NT2/D1 (cell line): ENCODE results near the gene POLR1A.

ENCODE experiments used
- DNase-seq: peaks from one replicate; pipeline ENCODE4 v3.0.0-alpha.2; 2011; ENCODE audit warnings: low read depth, low spot score
- H3K27me3 ChIP-seq: 2 replicates; pipeline ENCODE4 v1.6.0; 2011; ENCODE audit warnings: mild to moderate bottlenecking; ENCODE audit not compliant: insufficient read length, insufficient read depth
- H3K36me3 ChIP-seq: 2 replicates; pipeline ENCODE4 v1.6.1; 2011; ENCODE audit warnings: mild to moderate bottlenecking, low read length, mixed read lengths; ENCODE audit not compliant: insufficient read depth, insufficient read length
- H3K4me1 ChIP-seq: 2 replicates; pipeline ENCODE4 v1.5.1; 2011; ENCODE audit not compliant: insufficient read depth, insufficient read length
- H3K4me3 ChIP-seq: 2 replicates; pipeline ENCODE4 v1.5.1; 2011; ENCODE audit warnings: low read depth; ENCODE audit not compliant: insufficient read length
- H3K9ac ChIP-seq: 2 replicates; pipeline ENCODE4 v1.6.0; 2011; ENCODE audit warnings: low read depth; ENCODE audit not compliant: insufficient read length
- H3K9me3 ChIP-seq: 2 replicates; pipeline ENCODE4 v1.5.1; 2011; ENCODE audit warnings: mild to moderate bottlenecking, low read length; ENCODE audit not compliant: insufficient read depth
- SUZ12 ChIP-seq: IDR thresholded peaks from 2 replicates; pipeline ENCODE4 v1.6.1; 2011; ENCODE audit not compliant: insufficient read length, insufficient read depth; ENCODE audit errors: extremely low read depth
- YY1 ChIP-seq: IDR thresholded peaks from 2 replicates; pipeline ENCODE4 v1.6.1; 2011; ENCODE audit not compliant: insufficient read length, insufficient read depth
- ZNF274 ChIP-seq: IDR thresholded peaks from 2 replicates; pipeline ENCODE4 v1.6.1; 2011; ENCODE audit warnings: mild to moderate bottlenecking, low read depth, low read length

POLR1A gene

DNA sequence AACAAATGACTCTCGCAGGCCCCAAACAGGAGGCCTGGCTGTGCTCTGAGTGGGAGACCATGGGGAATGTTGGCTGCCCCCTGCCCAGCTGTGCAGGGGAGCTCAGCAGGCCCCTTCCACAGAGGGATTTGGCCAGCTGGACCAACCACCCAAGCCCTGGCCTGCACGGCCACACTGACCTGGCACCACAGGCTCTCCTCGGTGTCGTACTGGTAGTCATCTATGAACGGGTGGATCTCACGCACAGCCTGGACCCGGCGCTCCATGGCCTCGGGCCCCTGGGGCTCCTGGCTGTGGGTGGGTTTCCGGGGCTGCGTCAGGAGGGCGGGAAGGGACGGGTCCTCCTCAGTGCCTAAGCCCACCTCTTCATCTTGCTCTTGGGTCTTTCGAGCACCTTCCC is 74.5 kb downstream of the POLR1A start:
- DNase-seq: no peak
- peaks cover 94% of the 10 kb centered on the region for H3K36me3 ChIP-seq
- no peaks in the 10 kb centered on the region for H3K9me3 ChIP-seq
- TF ChIP-seq SUZ12: no peak
- no peak for TF ChIP-seq ZNF274
- no peak for TF ChIP-seq YY1
- no peaks in the 10 kb centered on the region for H3K27me3 ChIP-seq
- no peak overlapping the region for H3K9ac ChIP-seq
- no peak overlapping the region for H3K4me3 ChIP-seq
- no peaks in the 10 kb centered on the region for H3K4me1 ChIP-seq

DNA sequence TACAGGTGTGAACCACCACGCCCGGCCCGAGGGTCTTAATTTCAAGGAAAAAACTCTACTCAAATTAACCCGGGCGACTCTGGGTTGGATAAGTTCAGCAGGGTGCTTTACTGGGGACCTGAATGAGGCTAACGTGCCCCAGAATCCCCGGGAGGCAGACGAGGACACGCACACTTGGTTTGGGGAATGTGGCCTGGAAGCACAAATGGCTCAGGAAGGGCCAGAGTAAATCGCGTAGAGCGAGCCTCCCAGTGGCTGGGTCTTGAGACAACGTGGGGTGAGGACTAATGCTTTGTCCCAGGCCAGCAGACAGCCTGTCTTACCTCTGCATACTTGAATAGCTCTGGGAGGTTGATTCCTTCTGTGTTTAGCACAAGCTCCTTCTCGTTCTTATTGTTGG is 75.8 kb downstream of the POLR1A start:
- Histone ChIP-seq H3K4me1 (no peaks in the 10 kb centered on the region), H3K4me3 (no peak overlapping the region), H3K9ac (no peak overlapping the region), H3K36me3 (peaks cover 95% of the 10 kb centered on the region), H3K9me3 (no peaks in the 10 kb centered on the region), H3K27me3 (no peaks in the 10 kb centered on the region)
- TF ChIP-seq ZNF274: no peak
- TF ChIP-seq YY1: no peak
- no peak for TF ChIP-seq SUZ12
- DNase-seq: no peak

DNA sequence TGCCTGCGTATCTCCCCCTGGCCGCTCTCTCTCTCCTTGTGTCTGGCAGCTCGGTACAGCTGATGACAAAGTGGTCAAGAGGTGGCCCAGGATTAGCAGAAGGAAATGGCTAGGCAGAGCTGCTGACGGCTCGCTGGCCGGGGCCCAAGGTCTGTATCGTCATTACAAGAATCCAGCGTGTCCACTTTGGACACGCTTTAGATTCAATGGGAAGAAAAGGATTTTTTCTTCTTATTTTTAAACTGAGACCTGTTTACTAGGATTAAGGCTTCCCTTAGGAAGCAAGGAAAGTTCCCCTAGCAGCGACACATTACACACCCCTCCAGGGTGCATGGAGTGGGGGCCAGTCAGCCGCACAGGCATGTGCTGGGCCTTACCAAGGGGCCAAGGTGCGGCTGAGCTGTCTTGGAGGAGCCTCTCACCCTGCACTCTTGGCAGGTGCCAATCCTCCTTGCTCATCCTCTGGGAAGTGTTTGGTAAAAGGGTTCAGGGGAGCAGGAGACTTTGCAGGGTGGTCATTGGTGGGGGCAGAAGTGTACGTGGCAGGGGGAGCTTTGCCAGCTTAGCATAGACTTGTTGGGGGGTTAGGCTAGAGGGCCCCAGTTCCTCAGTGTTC is 76.8 kb downstream of the POLR1A start:
- Histone ChIP-seq H3K4me3 (no peak overlapping the region), H3K36me3 (peaks cover 97% of the 10 kb centered on the region), H3K4me1 (no peaks in the 10 kb centered on the region), H3K9ac (no peak overlapping the region), H3K27me3 (no peaks in the 10 kb centered on the region), H3K9me3 (no peaks in the 10 kb centered on the region)
- TF ChIP-seq ZNF274: no peak
- no peak for TF ChIP-seq YY1
- no peak for TF ChIP-seq SUZ12
- no peak for DNase-seq

DNA sequence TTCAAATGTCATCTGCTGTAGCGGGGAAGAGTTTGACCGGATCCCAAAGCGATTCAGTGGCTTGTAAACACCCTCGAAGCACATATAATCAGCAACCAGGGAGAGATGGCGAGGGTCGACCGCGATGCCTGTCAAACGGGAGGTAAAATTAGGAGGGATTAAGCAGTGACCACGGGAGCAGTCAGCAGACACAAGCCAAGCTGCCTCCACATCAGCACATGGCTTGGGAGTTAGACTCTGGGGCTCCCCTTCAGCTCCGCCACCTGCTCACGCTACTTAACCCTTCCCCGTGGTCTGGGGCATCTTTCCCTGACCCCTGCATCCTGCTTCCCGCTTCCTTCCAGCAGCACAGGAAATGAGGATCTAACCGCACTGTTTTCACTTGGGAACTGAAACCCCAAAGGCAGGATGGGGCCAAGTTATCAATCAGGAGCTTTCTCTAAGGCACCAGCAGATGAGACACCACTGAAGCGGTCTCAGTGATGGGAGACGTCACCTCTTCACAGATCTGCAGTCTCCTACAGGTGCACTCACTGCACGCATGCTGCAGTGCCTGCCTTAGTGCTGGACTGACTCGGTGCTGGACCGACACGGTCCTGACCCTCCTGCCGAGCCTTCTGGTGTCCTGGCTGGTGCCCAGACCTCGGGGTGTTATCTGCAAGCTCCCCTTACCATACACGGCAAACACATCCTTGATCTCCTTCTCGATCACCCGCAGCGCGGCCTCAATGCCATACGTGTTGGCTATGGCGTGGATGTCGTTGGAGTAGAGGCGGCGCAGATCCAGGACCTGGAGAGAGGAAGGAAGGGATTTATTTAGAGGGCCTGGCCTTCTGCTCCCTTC is 77.5 kb downstream of the POLR1A start:
- Histone ChIP-seq H3K9ac (no peak overlapping the region), H3K4me1 (no peaks in the 10 kb centered on the region), H3K9me3 (no peaks in the 10 kb centered on the region), H3K36me3 (peaks cover 90% of the 10 kb centered on the region), H3K27me3 (no peaks in the 10 kb centered on the region), H3K4me3 (no peak overlapping the region)
- no peak for DNase-seq
- TF ChIP-seq ZNF274 (no peak), YY1 (no peak), SUZ12 (no peak)

DNA sequence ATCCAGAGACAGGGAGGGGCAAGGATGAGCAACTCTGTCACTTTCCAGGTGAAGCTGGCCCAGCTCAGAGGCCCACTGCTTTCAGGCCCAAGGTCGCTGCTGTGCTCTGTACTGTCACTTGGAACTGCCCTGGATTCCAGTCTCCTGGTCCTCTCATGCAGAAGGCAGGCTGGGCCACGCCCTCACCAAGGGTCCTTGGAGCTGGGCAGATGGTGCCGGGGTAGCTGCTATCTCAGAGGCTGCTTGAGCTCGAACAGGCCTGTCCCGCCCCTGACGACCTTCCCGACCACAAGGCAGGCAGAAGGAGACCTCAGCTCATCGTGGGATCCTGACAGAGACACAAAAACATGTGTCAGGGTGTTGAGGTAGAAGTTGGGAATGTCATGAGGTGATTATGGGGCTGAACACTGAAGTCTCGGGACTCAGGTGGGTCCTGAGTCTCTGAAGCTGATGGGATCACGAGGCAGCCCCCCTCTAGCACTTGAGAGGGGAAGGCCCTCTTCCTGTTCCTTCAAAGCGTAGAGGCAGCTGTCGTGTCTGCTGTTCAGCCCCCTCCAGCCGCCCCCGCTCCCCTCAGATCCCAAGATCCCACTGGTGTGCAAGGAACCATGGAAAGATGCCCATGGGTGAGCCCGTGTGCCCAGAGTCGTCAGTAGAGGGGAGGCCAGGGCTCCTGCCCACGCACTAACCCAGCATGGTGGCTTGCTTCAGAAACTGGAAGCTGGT is 78.3 kb downstream of the POLR1A start:
- Histone ChIP-seq H3K9ac (no peak overlapping the region), H3K4me1 (no peaks in the 10 kb centered on the region), H3K36me3 (peaks cover 82% of the 10 kb centered on the region), H3K27me3 (no peaks in the 10 kb centered on the region), H3K4me3 (no peak overlapping the region), H3K9me3 (no peaks in the 10 kb centered on the region)
- TF ChIP-seq ZNF274 (no peak), SUZ12 (no peak), YY1 (no peak)
- no peak for DNase-seq

DNA sequence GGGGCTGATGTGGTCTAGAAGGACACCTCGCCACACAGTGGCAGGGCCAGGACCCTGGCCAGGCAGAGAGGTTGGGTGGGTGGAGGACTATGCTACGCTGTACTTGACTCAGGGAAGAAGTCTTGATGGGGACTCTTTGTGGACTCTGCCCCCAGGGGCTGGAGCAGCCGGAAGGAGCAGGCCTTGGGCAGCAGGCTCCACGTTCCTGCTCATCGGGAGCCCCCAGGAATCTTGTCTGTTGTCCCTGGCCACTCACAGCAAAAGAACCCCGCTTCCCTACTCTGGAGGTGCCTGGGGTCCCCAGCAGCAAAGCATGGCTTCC is 79.0 kb downstream of the POLR1A start:
- Histone ChIP-seq H3K4me3 (no peak overlapping the region), H3K27me3 (no peaks in the 10 kb centered on the region), H3K36me3 (peaks cover 75% of the 10 kb centered on the region), H3K9me3 (no peaks in the 10 kb centered on the region), H3K4me1 (no peaks in the 10 kb centered on the region), H3K9ac (no peak overlapping the region)
- DNase-seq: no peak
- no peak for TF ChIP-seq ZNF274
- no peak for TF ChIP-seq SUZ12
- TF ChIP-seq YY1: no peak

DNA sequence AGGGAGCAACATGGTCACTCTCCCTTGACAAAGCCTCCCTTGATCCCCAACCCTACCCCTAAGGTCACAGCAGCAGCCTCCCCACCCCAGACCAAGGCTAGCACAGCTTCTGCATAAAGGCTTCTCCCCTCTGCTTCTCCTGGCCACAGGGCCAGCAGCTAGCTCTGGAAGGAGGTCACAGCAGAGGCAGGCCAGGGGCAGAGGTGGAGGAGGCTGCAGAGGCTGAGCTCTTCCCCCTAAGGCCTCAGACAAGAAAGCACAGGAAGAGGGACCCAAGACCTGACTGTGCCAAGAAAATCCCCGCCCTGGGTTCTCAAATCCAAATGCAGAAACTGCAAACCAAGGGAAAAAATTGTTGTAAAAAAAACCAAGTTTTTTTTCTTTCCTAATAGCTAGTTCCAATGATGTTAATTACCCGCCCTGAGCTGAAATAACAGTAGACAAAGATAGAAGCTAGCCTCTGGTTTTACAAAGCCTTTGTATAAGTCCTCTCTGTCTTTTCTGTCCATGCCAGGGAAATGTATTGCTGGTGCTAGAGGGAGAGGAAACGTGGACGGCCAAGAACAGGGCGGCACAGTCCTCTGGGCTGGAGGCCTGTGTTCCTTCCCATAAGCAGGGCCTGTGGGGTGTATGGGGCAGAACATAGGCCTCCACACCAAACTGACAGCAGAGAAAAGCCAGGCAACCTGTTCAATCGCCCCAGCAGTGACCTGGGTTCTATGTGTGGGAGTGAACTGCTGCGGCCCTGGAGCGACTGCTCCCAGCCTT is 79.5 kb downstream of the POLR1A start:
- TF ChIP-seq ZNF274 (no peak), SUZ12 (no peak), YY1 (no peak)
- Histone ChIP-seq H3K9me3 (no peaks in the 10 kb centered on the region), H3K36me3 (peaks cover 70% of the 10 kb centered on the region), H3K4me1 (no peaks in the 10 kb centered on the region), H3K9ac (no peak overlapping the region), H3K27me3 (no peaks in the 10 kb centered on the region), H3K4me3 (no peak overlapping the region)
- no peak for DNase-seq
